Measurements from ENCODE around the gene FNDC10.

Gene FNDC10

DNA sequence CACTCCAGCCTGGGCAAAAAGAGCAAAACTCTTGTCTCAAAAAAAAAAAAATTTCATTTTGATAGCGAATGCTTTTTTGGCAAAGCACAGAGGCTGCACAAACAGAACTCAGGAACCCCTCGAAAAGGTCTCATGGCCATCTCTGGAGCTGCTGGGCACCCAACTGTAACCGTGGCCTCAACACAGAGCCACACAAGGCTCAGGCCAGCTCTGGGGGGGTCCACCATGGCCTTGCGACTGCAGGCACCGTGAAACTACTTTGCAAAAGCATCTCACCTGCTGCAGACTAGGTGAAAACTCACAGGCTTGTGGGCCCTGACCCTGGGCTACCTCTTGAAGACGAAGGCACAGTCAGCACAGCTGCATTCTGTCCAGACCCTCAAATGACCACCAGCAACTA is 43.4 kb downstream of the FNDC10 start:
- no peak overlapping the region for H3K27ac ChIP-seq
- TF ChIP-seq, protein P1, sequence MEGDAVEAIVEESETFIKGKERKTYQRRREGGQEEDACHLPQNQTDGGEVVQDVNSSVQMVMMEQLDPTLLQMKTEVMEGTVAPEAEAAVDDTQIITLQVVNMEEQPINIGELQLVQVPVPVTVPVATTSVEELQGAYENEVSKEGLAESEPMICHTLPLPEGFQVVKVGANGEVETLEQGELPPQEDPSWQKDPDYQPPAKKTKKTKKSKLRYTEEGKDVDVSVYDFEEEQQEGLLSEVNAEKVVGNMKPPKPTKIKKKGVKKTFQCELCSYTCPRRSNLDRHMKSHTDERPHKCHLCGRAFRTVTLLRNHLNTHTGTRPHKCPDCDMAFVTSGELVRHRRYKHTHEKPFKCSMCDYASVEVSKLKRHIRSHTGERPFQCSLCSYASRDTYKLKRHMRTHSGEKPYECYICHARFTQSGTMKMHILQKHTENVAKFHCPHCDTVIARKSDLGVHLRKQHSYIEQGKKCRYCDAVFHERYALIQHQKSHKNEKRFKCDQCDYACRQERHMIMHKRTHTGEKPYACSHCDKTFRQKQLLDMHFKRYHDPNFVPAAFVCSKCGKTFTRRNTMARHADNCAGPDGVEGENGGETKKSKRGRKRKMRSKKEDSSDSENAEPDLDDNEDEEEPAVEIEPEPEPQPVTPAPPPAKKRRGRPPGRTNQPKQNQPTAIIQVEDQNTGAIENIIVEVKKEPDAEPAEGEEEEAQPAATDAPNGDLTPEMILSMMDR (conservative IDR thresholded peaks at IDR 0.05): no peak

DNA sequence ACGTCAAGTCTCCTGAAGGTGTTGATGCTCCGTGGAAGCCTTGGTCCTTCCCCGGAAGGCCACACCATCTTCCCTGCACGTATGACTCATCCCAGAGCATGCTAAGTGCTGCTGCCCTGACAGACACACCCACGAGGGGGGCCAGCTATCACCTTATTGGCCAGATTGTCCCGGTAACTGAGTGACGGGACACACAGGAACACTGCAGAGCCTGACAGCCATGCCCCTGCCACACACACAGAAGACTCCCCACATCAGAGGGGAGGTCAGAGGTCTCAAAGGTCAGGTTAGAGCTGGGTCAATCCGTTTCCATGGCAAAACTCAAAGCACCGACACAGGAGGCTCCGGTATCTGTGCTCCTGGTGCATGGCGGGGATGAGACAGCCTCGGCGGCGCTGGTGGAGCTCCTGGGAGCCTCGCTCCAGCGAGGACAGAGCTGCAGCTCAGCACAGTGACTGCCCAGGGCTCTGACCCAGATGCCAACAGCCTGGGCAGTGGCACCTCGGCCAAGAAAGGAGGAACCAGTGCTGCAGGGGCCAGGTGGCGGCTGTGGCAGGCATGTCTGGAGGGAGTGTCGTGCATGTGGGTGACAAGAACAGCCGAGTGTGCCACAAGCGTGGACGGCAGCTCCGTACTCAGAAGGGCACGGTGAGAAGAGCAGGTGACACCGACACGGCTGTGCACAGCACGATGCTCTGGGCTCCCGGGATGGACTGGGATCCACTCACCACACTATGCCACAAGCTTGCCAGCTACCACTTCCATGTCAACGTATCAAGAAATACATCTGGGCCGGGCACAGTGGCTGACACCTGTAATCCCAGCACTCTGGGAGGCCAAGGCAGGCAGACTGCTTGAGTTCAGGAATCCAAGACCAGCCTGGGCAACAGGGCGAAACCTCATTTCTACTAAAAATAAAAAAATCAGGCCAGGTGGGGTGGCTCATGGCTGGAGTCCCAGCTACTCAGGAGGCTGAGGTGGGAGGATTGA is 44.7 kb downstream of the FNDC10 start:
- TF ChIP-seq, protein P1 (conservative IDR thresholded peaks at IDR 0.05): no peak
- H3K27ac ChIP-seq: no peak overlapping the region

DNA sequence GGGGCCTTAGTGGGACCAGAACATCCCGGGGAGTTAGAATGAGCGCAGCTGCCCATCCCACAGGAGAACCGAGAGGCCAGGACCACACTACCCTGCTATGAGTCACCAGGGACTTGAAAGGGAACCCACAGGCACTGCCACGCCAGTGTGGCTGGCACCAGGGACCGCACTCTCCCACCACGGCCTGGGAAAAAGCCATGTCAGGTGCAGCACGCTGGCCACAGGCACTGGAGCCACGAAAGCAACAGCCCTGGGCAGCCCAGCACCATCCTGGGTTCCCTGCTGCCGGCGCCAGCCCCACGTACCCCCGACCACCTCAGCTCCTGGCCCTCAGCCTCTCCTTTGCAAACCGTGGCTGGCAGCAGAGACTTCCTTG is 45.4 kb downstream of the FNDC10 start:
- no peak overlapping the region for H3K27ac ChIP-seq
- TF ChIP-seq, protein P1 (conservative IDR thresholded peaks at IDR 0.05): no peak

DNA sequence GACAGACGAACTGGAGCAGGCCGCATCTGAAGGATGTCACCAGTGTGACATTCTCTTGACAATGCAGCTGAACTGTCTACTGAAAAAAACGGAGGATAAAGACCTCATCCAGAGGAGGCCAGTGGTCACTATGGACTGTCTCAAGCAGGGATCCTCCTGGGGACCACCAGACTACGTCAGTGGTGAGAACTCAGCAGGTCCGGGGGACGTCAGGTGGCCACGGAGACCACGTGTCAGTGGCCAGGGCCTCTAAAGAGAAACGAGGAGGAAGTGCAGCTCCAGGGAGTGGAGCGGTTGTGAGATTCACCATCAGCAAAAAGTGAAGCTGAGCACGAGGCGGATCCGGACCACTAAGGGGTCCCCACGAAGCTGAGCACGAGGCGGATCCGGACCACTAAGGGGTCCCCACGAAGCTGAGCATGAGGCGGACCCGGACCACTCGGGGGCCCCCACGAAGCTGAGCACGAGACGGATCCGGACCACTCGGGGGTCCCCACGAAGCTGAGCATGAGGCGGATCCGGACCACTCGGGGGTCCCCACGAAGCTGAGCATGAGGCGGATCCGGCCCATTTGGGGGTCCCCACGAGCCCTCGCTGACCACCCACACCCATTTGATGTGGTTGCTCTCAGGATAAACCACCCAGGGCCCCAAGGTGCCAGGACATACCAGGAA is 46.0 kb downstream of the FNDC10 start:
- no peak overlapping the region for H3K27ac ChIP-seq
- TF ChIP-seq, protein P1 (conservative IDR thresholded peaks at IDR 0.05): no peak

DNA sequence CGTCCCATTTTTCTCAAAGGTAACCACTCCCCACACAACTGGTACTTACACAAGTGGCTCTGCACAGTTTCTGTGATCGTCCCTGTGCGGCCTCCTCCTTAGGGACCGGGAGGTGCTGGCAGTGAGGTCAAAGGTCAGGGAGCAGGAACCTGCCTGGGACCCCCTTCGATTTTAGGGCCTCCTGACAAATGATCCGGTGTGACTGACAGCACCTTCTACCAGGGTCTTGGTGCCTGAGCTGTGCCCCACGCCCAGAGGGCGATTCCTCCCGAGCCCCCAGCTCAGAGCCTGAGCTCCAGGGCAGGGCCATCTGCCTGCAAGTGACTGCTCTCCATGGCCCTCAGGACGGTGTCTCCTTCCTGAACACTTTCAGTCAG is 47.7 kb downstream of the FNDC10 start:
- TF ChIP-seq, protein P1 (conservative IDR thresholded peaks at IDR 0.05): no peak
- no peak overlapping the region for H3K27ac ChIP-seq

DNA sequence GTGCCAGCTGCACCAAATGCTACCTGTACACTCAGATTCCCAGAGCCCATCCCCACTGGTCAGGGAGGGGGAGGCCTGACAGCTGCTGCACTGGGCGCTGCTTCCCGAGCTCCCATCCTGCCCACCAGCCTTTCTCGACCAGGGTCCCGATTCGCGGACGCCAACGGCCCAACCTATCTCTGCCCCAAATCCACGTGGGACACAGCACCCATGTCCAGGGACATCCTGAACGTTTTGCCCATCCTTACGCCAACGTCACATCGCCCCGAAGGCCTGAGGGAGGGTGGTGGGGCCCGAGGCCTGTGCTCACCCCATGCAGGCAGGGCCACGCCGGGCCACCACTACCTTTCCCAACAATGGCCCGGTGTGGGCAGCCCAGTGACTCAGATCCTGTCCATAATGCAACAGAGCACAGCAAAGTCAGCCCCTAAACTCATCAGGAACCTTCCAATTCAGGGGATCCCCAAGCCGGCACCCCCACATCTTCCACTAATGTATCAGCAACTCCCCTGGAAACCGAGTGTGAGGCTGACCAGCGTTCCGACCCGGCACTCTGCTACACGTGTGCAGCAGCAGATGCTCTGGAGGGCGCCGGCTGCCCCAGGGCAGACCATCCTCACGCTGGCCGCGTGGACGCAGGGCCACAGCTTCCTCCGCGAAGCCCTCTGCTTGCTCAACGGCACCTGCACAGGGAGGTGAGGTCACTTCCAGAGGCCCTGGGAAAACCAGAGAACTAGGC is 48.2 kb downstream of the FNDC10 start:
- TF ChIP-seq, protein P1 (conservative IDR thresholded peaks at IDR 0.05): no peak
- H3K27ac ChIP-seq: no peak overlapping the region

Measured in VCaP (cell line).